Transverse colon (tissue), 4 donors: Measurements from ENCODE around the gene PGPEP1. TPM values are rescaled to one million over a fixed set of nuclear protein-coding genes. Genes with fewer than 3 reads are reported as not detected.
"Not testable (repeated sequence)": the region's sequence is repeated elsewhere in the genome, so short reads cannot be mapped to it uniquely, and the experiment has no call there.

ENCODE experiments used
- DNase-seq: peaks from one replicate; pipeline ENCODE4 v3.0.0-alpha.2; 2019
- H3K27ac ChIP-seq, 4 donors: fragments of 200-600 bp; sonication (generic); 2 replicates each; pipeline ENCODE4 v1.5.1; 2016 to 2018; ENCODE audit warnings: inconsistent platforms in 4 of 4
- H3K27me3 ChIP-seq: fragments of 200-600 bp; sonication (generic); 2 replicates; pipeline ENCODE4 v1.5.1; 2017; ENCODE audit warnings: inconsistent platforms
- H3K36me3 ChIP-seq, 4 donors: fragments of 200-600 bp; sonication (generic); 2 replicates each; pipeline ENCODE4 v1.5.1; 2017 to 2019; ENCODE audit warnings: inconsistent platforms in 4 of 4
- H3K4me1 ChIP-seq, 4 donors: fragments of 200-600 bp; sonication (generic); 2 replicates each; pipeline ENCODE4 v1.5.1; 2017 to 2020; ENCODE audit warnings: inconsistent platforms in 4 of 4
- H3K4me3 ChIP-seq, 4 donors: fragments of 200-600 bp; sonication (generic); 1 replicate in 1 of 4; 2 replicates in 3 of 4; pipeline versions ENCODE4 v1.5.1 to v1.6.1; 2017 to 2019; ENCODE audit warnings: inconsistent platforms in 4 of 4
- H3K9me3 ChIP-seq, 2 donors: fragments of 200-600 bp; sonication (generic); 2 replicates each; pipeline ENCODE4 v1.5.1; 2017 to 2019; ENCODE audit warnings: inconsistent platforms in 2 of 2
- EP300 ChIP-seq: sonication (generic); formaldehyde crosslinking; IDR thresholded peaks from one replicate; pipeline ENCODE4 v1.6.1; 2017; ENCODE audit warnings: antibody characterized with exemption, low read depth
- POLR2A ChIP-seq: fragments of 450-650 bp; IDR thresholded peaks from one replicate; pipeline ENCODE4 v1.6.1; 2016; ENCODE audit warnings: antibody characterized with exemption, mild to moderate bottlenecking, moderate library complexity
- POLR2AphosphoS5 ChIP-seq, 3 donors: sonication (generic); formaldehyde crosslinking; IDR thresholded peaks; one replicate each; pipeline ENCODE4 v1.6.1; 2016; ENCODE audit warnings: antibody characterized with exemption in 3 of 3
- WGBS, 2 donors: methylation state at CpG; one replicate each; pipeline ENCODE4 v1.1.5; 2018; ENCODE audit warnings: low coverage in 1 of 2; 5-methylcytosine and 5-hydroxymethylcytosine counted together
- in situ Hi-C, 4 donors: fragments of 200-750 bp; cut with MboI; loops; one replicate each; pipeline versions ENCODE4 v1.15.0 to v1.15.1; 2017; ENCODE audit warnings: low sequenced_read_pairs in 3 of 4, low pct_ligation_motif_present in 1 of 4, low pct_unique_long_range_greater_than_20kb in 1 of 4
- intact Hi-C: fragments of 100-400 bp; cut with DNase I; formaldehyde crosslinking; loops from one replicate; pipeline ENCODE4 v1.15.1; 2023; ENCODE audit warnings: low total_unique reads
- total RNA-seq, 4 donors: library from RNA; depleted of rRNA; stranded (reverse); fragments of >200 nt; gene quantifications; one replicate each; pipeline ENCODE4 v1.1.0, GENCODE V29; 2016
- TF ChIP-seq, protein P1 (sequence below), 5 experiments: fragments of 200-600 bp in 3 of 5; fragments of 450-650 bp in 2 of 5; sonication (generic) in 3 of 5; IDR thresholded peaks; 1 replicate in 2 of 5; 2 replicates in 3 of 5; pipeline ENCODE4 v1.5.1; 2016 to 2017; ENCODE audit warnings: antibody characterized with exemption in 5 of 5, inconsistent platforms in 3 of 5, mild to moderate bottlenecking in 2 of 5, moderate library complexity in 1 of 5

Gene PGPEP1
- total RNA-seq, 4 donors from 2014 or later, result 59.7 to 110 (median 73.0) TPM

DNA sequence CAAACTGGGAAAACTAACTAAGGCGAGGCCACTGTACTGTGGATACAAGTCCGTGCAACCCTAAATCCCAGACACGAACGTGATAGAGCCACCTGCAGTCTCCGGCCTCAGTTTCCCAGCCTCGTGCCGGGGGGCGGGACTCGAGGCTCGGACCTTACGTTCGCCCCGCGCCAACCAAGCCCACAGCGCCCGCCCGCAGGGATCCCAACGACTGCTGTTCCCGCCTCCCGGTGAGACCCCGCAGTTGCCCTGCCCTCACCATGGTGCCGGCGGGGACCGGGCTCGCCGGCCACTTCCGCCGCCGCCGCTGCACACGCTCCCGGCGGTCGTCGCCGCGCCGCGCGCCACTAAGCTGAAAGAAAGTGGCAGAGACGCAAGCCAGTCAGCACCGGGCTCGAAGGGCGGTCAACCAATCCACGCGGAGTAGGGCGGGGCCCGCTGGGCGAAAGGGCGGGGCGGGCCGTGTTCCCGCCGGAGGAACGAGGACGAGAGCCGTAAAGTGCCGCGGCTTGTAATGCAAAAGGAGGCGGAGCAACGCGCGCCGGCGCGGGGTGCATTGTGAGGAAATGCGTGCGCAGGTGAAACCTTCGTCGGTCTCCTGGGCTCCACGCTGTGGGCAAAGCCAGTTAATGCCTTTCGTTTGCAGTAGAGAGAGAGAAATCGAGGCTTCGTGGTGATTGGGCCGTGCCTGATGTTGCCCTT lies 17.5 kb upstream of the PGPEP1 start, which contains the start of gene LSM4:
Gene LSM4 (minus strand): TSS at position 318 of the 702 bp plus-strand sequence. CDS start 56 bp downstream, at position 262.
- in situ Hi-C loops (loop anchor here (5.0 to 10.0 kb wide), 2 partner anchors 46 to 48 kb away; partner anchors contain the start of gene IQCN (in 2 of the 4)), intact Hi-C loops (no loop called here)
- no peaks in the 10 kb centered on the region for H3K9me3 ChIP-seq
- H3K27ac ChIP-seq, result peak within 1 kb of the TSS; percentile 95 to 98 (median 97)
- H3K4me1 ChIP-seq, result peaks cover 41 to 60% (median 54%) of the 10 kb centered on the region in 4 donors
- H3K36me3 ChIP-seq, result no peaks in the 10 kb centered on the region
- DNase-seq, result peak; percentile 100
- H3K4me3 ChIP-seq, result peak within 1 kb of the TSS; percentile 55 to 78 (median 68)
- TF ChIP-seq POLR2A, result peak; percentile 93
- TF ChIP-seq, protein P1, sequence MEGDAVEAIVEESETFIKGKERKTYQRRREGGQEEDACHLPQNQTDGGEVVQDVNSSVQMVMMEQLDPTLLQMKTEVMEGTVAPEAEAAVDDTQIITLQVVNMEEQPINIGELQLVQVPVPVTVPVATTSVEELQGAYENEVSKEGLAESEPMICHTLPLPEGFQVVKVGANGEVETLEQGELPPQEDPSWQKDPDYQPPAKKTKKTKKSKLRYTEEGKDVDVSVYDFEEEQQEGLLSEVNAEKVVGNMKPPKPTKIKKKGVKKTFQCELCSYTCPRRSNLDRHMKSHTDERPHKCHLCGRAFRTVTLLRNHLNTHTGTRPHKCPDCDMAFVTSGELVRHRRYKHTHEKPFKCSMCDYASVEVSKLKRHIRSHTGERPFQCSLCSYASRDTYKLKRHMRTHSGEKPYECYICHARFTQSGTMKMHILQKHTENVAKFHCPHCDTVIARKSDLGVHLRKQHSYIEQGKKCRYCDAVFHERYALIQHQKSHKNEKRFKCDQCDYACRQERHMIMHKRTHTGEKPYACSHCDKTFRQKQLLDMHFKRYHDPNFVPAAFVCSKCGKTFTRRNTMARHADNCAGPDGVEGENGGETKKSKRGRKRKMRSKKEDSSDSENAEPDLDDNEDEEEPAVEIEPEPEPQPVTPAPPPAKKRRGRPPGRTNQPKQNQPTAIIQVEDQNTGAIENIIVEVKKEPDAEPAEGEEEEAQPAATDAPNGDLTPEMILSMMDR (IDR thresholded peaks at IDR 0.05), result peak in 2 of 5 experiments; percentile 26 to 51
- TF ChIP-seq EP300, result no peak
- TF ChIP-seq POLR2AphosphoS5 (IDR thresholded peaks at IDR 0.05), result peak; percentile 89 to 93 (median 92)
- WGBS, 2 donors, result 0 to 1% methylated on average over 1 to 68 of the region's 75 CpGs
- no peaks in the 10 kb centered on the region for H3K27me3 ChIP-seq

DNA sequence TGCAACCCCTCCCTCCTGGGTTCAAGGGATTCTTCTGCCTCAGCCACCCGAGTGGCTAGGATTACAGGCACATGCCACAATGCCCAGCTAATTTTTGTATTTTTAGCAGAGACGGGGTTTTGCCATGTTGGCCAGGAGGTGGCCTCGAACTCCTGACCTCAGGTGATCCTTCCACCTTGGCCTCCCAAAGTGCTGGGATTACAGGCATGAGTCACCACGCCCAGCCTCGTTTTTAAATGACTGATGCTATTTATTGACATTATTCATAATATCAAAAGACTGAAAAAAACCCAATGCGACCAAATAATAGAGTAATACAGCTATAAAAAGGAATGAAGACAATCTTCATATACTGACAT lies 16.0 kb upstream of the PGPEP1 start:
- H3K9me3 ChIP-seq, DNase-seq, H3K27me3 ChIP-seq, H3K36me3 ChIP-seq, intact Hi-C loops, H3K4me3 ChIP-seq: not testable (repeated sequence)
- in situ Hi-C loops, result loop anchor here (5.0 to 10.0 kb wide), 2 partner anchors 47 to 50 kb away; partner anchors contain the start of gene IQCN (in 2 of the 4)
- Histone ChIP-seq H3K27ac (peak overlapping the region; percentile 95 to 98 (median 97)), H3K4me1 (peaks cover 36 to 58% (median 48%) of the 10 kb centered on the region in 4 donors)
- 48 to 80% methylated on average over 2 to 6 of the region's 6 CpGs for WGBS, 2 donors

DNA sequence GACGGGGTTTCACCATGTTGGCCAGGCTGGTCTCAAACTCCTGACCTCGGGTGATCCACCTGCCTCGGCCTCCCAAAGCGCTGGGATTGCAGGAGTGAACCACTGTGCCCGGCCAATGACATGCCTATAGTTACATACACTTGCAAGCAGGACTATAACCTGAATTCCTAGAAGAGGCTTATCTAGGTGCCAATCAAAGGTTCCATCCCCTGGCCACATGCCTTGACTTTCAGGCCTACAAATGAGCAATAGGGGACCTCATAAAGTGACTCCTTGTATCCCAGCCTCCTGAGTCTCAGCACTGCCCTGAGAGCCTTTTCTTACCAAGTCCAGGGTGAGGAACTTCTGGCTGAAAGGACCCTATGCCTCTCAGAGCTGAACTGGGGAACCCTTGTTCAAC lies 13.6 kb upstream of the PGPEP1 start:
- intact Hi-C loops (loop anchor here (5.0 kb wide), 1 partner anchor 49 kb away; no protein-coding TSS in a partner anchor), in situ Hi-C loops (loop anchor here in 2 of 4 donors (10.0 to 25.0 kb wide), 2 partner anchors 52 to 114 kb away; partner anchors contain the start of genes IQCN (in 2 of the 2) and RAB3A (in 1 of the 2))
- Histone ChIP-seq H3K36me3 (no peaks in the 10 kb centered on the region), H3K27ac (no peak overlapping the region), H3K9me3 (no peaks in the 10 kb centered on the region), H3K4me1 (peaks cover 25 to 41% (median 29%) of the 10 kb centered on the region in 4 donors), H3K4me3 (no peak overlapping the region), H3K27me3 (no peaks in the 10 kb centered on the region)
- DNase-seq, result no peak
- TF ChIP-seq POLR2AphosphoS5 (IDR thresholded peaks at IDR 0.05), result no peak
- TF ChIP-seq EP300, result no peak
- TF ChIP-seq, protein P1 (IDR thresholded peaks at IDR 0.05), result no peak
- TF ChIP-seq POLR2A, result no peak
- 89% methylated on average over 5 of the region's 5 CpGs; no CpG with 5 or more reads in 1 of the 2 donors for WGBS, 2 donors

DNA sequence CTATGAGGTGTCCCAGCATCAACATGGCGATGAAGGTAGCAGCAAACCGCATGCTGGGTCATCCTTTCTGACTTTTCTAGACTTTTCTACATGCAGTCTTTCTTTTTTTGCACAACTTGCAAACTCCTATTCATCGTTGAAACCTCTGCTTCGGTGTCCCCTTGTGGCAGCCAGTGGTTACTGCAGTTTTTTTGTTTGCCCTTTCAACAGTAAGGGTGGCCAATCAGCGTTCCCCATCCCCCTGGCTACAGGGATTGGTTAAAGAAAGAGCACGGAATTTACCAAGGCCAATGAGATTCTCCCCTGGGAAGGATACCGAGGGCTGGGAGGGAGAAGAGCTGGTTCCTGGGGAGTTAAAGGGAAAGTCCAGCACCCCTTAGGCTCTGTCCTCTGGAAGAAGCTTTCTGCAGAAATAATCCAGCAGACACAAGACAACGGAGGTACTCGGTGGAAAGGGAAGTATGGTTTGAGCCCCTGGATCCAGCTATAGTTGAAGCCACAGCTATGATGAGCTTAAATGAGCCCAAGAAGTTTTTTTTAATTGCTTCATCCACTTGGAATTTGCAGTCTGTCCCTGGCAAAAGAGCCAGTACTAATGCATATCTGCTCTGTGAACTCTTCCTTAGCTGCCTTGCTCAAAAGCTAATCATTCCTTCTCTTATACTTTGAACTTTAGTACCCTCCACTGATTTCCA lies 11.9 kb upstream of the PGPEP1 start:
- Histone ChIP-seq H3K9me3 (no peaks in the 10 kb centered on the region), H3K36me3 (no peaks in the 10 kb centered on the region), H3K4me3 (peak overlapping the region in 2 of 4 donors; percentile 18 to 34), H3K27ac (peak overlapping the region; percentile 74 to 86 (median 80)), H3K27me3 (no peaks in the 10 kb centered on the region), H3K4me1 (peaks cover 15 to 30% (median 18%) of the 10 kb centered on the region in 4 donors)
- TF ChIP-seq, protein P1 (IDR thresholded peaks at IDR 0.05), result peak; percentile 86 to 100 (median 93)
- peak; percentile 20 to 89 (median 70) for TF ChIP-seq POLR2AphosphoS5 (IDR thresholded peaks at IDR 0.05)
- no peak for TF ChIP-seq EP300
- no peak for TF ChIP-seq POLR2A
- peak; percentile 94 for DNase-seq
- in situ Hi-C loops, result loop anchor here in 2 of 4 donors (10.0 to 25.0 kb wide), 2 partner anchors 54 to 116 kb away; partner anchors contain the start of genes IQCN (in 2 of the 2) and RAB3A (in 1 of the 2)
- intact Hi-C loops, result loop anchor here (5.0 kb wide), 1 partner anchor 51 kb away; no protein-coding TSS in a partner anchor
- WGBS, 2 donors, result 0 to 3% methylated on average over 4 to 9 of the region's 9 CpGs
